Tibial nerve (tissue), 4 donors: ENCODE results near the gene OGDH.

Experiments used
- CTCF ChIP-seq, 5 experiments: fragments of 200-600 bp in 3 of 5; fragments of 450-650 bp in 2 of 5; sonication (generic) in 3 of 5; IDR thresholded peaks; one replicate each; pipeline ENCODE4 v1.5.1; 2016 to 2019; ENCODE audit warnings: antibody characterized with exemption in 5 of 5, mild to moderate bottlenecking in 3 of 5, moderate library complexity in 2 of 5
- EP300 ChIP-seq, 2 donors: sonication (generic); formaldehyde crosslinking; IDR thresholded peaks; one replicate each; pipeline ENCODE4 v1.6.1; 2017; ENCODE audit warnings: antibody characterized with exemption in 2 of 2, mild to moderate bottlenecking in 1 of 2

GRCh38 chr7:44616545-44616944 is 10.1 kb downstream of the OGDH start:
- TF ChIP-seq EP300 (IDR thresholded peaks at IDR 0.05) = no peak
- TF ChIP-seq CTCF (IDR thresholded peaks at IDR 0.05) = no peak
